Activated CD8-positive, alpha-beta memory T cell treated with anti-CD3 and anti-CD28 coated beads, Interleukin-2, amount 10 ng/mL, durations not matched to agents 7 days and 5 days (primary cell): ENCODE results near the gene PDF. TPM values are rescaled to one million over a fixed set of nuclear protein-coding genes. Genes with fewer than 3 reads are reported as not detected.
"Not testable (repeated sequence)": the region's sequence is repeated elsewhere in the genome, so short reads cannot be mapped to it uniquely, and the experiment has no call there.

Experiments
- ATAC-seq: fragments of 150-1000 bp; cut with Tn5 transposase; one replicate; pipeline ENCODE4 v1.10.0; 2021; ENCODE audit warnings: moderate library complexity
- CTCF ChIA-PET: fragments of 350-600 bp; sonication (Branson Sonifier 250); formaldehyde crosslinking; loops from one replicate; lab custom pipeline; 2021; ENCODE audit warnings: antibody characterized with exemption; lab: Charles Lee
- DNase-seq: peaks from one replicate; pipeline ENCODE4 v3.0.0-alpha.2; 2020
- H3K27ac Mint-ChIP-seq: one replicate; pipeline ENCODE4 v1.8.0; 2021; ENCODE audit warnings: mild to moderate bottlenecking, mixed read lengths
- H3K27me3 Mint-ChIP-seq: one replicate; pipeline ENCODE4 v1.8.0; 2021; ENCODE audit warnings: mixed read lengths
- H3K36me3 Mint-ChIP-seq: one replicate; pipeline ENCODE4 v1.8.0; 2021; ENCODE audit warnings: mild to moderate bottlenecking, mixed read lengths
- H3K4me1 Mint-ChIP-seq: one replicate; pipeline ENCODE4 v1.8.0; 2021; ENCODE audit warnings: mixed read lengths
- H3K4me3 Mint-ChIP-seq: one replicate; pipeline ENCODE4 v1.8.0; 2021; ENCODE audit warnings: mild to moderate bottlenecking, moderate library complexity, mixed read lengths
- H3K9me3 Mint-ChIP-seq: one replicate; pipeline ENCODE4 v1.8.0; 2022; ENCODE audit warnings: low read depth, mixed read lengths
- total RNA-seq, 2 experiments: library from RNA; stranded (reverse); gene quantifications; one replicate each; pipeline ENCODE4 v1.2.3, GENCODE V29; 2021

The PDF gene, protein sequence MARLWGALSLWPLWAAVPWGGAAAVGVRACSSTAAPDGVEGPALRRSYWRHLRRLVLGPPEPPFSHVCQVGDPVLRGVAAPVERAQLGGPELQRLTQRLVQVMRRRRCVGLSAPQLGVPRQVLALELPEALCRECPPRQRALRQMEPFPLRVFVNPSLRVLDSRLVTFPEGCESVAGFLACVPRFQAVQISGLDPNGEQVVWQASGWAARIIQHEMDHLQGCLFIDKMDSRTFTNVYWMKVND
- 10 to 100 TPM; 18.3 to 21.3 TPM for total RNA-seq

GRCh38 chr16:69330286-69331109, at the start of gene PDF:
PDF (minus strand) TSS chr16:69330588; CDS start chr16:69330570, 18 bp downstream.
- peak within 1 kb of the TSS; percentile 85 for H3K27ac Mint-ChIP-seq
- ATAC-seq (peak; percentile 95), DNase-seq (peak; percentile 90)
- H3K36me3 Mint-ChIP-seq = peaks cover 29% of the 10 kb centered on the region
- no peaks in the 10 kb centered on the region for H3K27me3 Mint-ChIP-seq
- H3K9me3 Mint-ChIP-seq = no peaks in the 10 kb centered on the region
- peak within 1 kb of the TSS; percentile 82 for H3K4me3 Mint-ChIP-seq
- CTCF ChIA-PET = interaction anchor here (1.0 to 4.7 kb wide), 6 partner anchors 10 to 99 kb away, joined by 3 to 40 read pairs (median 3); partner anchors contain the start of genes COG8, NIP7 and VPS4A
- peaks cover 52% of the 10 kb centered on the region for H3K4me1 Mint-ChIP-seq

DNA sequence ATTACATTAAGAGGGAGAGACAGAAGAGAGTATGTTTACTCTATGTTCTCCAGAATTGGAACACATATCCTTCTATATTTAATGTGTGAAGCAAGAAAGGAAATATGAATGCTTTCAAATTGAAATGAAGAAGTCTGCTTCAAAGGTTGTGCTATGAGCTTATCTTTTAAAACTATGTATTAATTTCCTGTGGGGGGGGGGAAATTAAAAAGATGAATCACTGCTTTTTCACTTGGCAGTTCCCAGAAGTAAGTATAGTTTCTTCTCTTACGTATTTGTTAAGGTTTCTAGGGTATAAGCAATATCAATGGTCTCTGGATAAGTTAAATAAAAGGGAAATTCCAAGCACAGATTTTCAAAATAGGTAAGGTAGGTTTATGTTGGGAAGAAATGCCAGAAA, 48.4 kb upstream of the PDF start:
- Mint-ChIP-seq H3K9me3 (no peaks in the 10 kb centered on the region), H3K4me3 (no peak overlapping the region), H3K27me3 (no peaks in the 10 kb centered on the region), H3K36me3 (peaks cover 48% of the 10 kb centered on the region), H3K4me1 (peaks cover 25% of the 10 kb centered on the region), H3K27ac (no peak overlapping the region)
- ATAC-seq (no peak), DNase-seq (no peak)
- CTCF ChIA-PET = interaction anchor here (0.8 to 2.8 kb wide), 4 partner anchors 17 to 41 kb away, joined by 3 to 8 read pairs (median 3); no protein-coding TSS in a partner anchor

- Mint-ChIP-seq H3K27ac (peak overlapping the region; percentile 6), H3K4me3 (no peak overlapping the region), H3K9me3 (no peaks in the 10 kb centered on the region), H3K4me1 (peaks cover 22% of the 10 kb centered on the region), H3K36me3 (peaks cover 45% of the 10 kb centered on the region), H3K27me3 (no peaks in the 10 kb centered on the region)
- CTCF ChIA-PET = interaction anchor here (2.8 kb wide), 1 partner anchor 18 kb away, joined by 8 read pairs; no protein-coding TSS in a partner anchor
- no peak for DNase-seq
- ATAC-seq = no peak
Observed at GRCh38 chr16:69378036-69378435, 47.6 kb upstream of the PDF start.

- ATAC-seq = no peak
- no peak for DNase-seq
- Mint-ChIP-seq H3K36me3 (peaks cover 40% of the 10 kb centered on the region), H3K4me3 (no peak overlapping the region), H3K27ac (no peak overlapping the region), H3K27me3 (no peaks in the 10 kb centered on the region), H3K4me1 (peaks cover 16% of the 10 kb centered on the region), H3K9me3 (no peaks in the 10 kb centered on the region)
- CTCF ChIA-PET = no interaction called here
Observed at GRCh38 chr16:69376393-69377059, 46.1 kb upstream of the PDF start.

DNA sequence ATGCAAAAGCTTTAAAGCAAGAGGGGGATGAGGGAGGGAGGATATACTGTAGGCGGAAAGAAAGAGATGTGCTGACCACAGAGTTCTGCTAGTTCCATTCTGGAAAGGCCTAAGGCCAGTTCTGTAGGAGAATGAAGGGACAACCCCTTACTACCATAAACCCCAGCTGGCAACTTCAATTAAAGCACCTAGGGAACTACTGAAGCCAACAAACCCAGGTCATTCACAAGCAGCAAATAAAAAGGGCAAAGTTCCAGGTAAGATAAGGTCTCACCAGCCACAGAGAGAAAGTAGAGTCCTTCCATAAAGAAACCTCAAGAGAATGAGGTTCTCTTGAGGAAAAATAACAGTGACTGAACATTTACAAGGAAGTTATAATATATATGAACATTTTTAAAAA, 42.6 kb upstream of the PDF start:
- Mint-ChIP-seq H3K4me1 (peaks cover 13% of the 10 kb centered on the region), H3K27ac (no peak overlapping the region), H3K36me3 (peaks cover 41% of the 10 kb centered on the region), H3K4me3 (no peak overlapping the region), H3K27me3 (no peaks in the 10 kb centered on the region), H3K9me3 (no peaks in the 10 kb centered on the region)
- ATAC-seq (no peak), DNase-seq (no peak)
- CTCF ChIA-PET = interaction anchor here (1.2 kb wide), 1 partner anchor 23 kb away, joined by 3 read pairs; no protein-coding TSS in a partner anchor

- CTCF ChIA-PET = no interaction called here
Observed at GRCh38 chr16:69371564-69371963, 41.2 kb upstream of the PDF start.

DNA sequence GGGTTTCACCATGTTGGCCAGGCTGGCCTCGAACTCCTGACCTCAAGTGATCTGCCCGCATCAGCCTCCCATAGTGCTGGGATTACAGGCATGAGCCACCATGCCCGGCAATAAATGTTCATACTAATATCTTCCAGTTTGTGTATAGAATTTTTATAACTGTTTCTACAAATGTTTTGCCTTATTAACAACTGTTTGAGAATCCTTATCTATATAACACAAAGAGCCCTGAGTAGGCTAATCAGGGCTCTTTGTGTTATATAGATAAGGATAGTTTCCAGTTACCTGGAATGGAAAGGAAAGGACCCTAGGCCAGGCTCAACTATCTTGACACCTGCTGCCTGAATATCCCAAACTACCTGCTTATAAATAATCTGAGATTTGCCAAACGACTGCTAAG, 38.5 kb upstream of the PDF start:
- ATAC-seq = no peak
- H3K27me3 Mint-ChIP-seq = no peaks in the 10 kb centered on the region
- no peak overlapping the region for H3K4me3 Mint-ChIP-seq
- no peak for DNase-seq
- no peaks in the 10 kb centered on the region for H3K9me3 Mint-ChIP-seq
- peaks cover 53% of the 10 kb centered on the region for H3K36me3 Mint-ChIP-seq
- CTCF ChIA-PET = no interaction called here
- peaks cover 13% of the 10 kb centered on the region for H3K4me1 Mint-ChIP-seq
- no peak overlapping the region for H3K27ac Mint-ChIP-seq

More at GRCh38 chr16:69371564-69371963, 41.2 kb upstream of the PDF start:
- H3K27me3 Mint-ChIP-seq = no peaks in the 10 kb centered on the region
- DNase-seq (no peak), ATAC-seq (no peak)
- peak overlapping the region; percentile 56 for H3K27ac Mint-ChIP-seq
- H3K4me3 Mint-ChIP-seq = no peak overlapping the region
- no peaks in the 10 kb centered on the region for H3K9me3 Mint-ChIP-seq
- H3K4me1 Mint-ChIP-seq = peaks cover 14% of the 10 kb centered on the region
- H3K36me3 Mint-ChIP-seq = peaks cover 46% of the 10 kb centered on the region

DNA sequence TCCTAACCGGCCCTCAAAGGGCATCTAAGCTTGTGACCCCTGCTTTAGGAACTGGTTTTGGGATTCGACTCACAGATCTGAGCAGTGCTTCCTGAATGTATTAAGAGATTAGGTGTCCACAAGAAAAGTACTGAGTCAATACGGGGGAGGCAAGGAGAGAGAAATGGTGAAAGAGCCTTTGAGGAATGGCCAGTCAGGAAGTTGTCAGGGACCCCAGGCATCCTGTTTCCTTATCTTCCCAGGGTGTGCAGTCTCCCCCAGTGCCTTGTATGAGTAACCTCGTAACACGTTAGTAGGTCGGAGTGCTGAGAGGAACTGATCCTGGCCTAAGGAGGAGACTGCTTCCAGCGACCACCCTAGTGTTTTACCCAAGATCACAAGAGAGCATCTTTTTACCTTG, 37.6 kb upstream of the PDF start:
- peaks cover 9% of the 10 kb centered on the region for H3K4me1 Mint-ChIP-seq
- CTCF ChIA-PET = no interaction called here
- DNase-seq = no peak
- H3K27me3 Mint-ChIP-seq = no peaks in the 10 kb centered on the region
- peaks cover 50% of the 10 kb centered on the region for H3K36me3 Mint-ChIP-seq
- H3K27ac Mint-ChIP-seq = no peak overlapping the region
- H3K4me3 Mint-ChIP-seq = no peak overlapping the region
- H3K9me3 Mint-ChIP-seq = no peaks in the 10 kb centered on the region
- ATAC-seq = no peak

GRCh38 chr16:69366431-69366830, 36.0 kb upstream of the PDF start:
- CTCF ChIA-PET = no interaction called here
- Mint-ChIP-seq H3K9me3 (no peaks in the 10 kb centered on the region), H3K27ac (no peak overlapping the region), H3K4me3 (no peak overlapping the region), H3K27me3 (no peaks in the 10 kb centered on the region), H3K36me3 (peaks cover 46% of the 10 kb centered on the region), H3K4me1 (peaks cover 7% of the 10 kb centered on the region)
- no peak for ATAC-seq
- no peak for DNase-seq

- peaks cover 45% of the 10 kb centered on the region for H3K36me3 Mint-ChIP-seq
Observed at GRCh38 chr16:69365901-69366300, 35.5 kb upstream of the PDF start.

GRCh38 chr16:69364088-69364487, 33.7 kb upstream of the PDF start:
- no peak overlapping the region for H3K4me3 Mint-ChIP-seq
- no peak for ATAC-seq
- CTCF ChIA-PET = no interaction called here
- DNase-seq = no peak
- H3K27me3 Mint-ChIP-seq = no peaks in the 10 kb centered on the region
- peaks cover 31% of the 10 kb centered on the region for H3K36me3 Mint-ChIP-seq
- H3K27ac Mint-ChIP-seq = no peak overlapping the region
- peaks cover 4% of the 10 kb centered on the region for H3K4me1 Mint-ChIP-seq
- no peaks in the 10 kb centered on the region for H3K9me3 Mint-ChIP-seq

More at GRCh38 chr16:69365901-69366300, 35.5 kb upstream of the PDF start:
- no peak for ATAC-seq
- no peak for DNase-seq
- CTCF ChIA-PET = no interaction called here
- no peaks in the 10 kb centered on the region for H3K27me3 Mint-ChIP-seq
- no peak overlapping the region for H3K27ac Mint-ChIP-seq
- peaks cover 7% of the 10 kb centered on the region for H3K4me1 Mint-ChIP-seq
- H3K4me3 Mint-ChIP-seq = no peak overlapping the region
- no peaks in the 10 kb centered on the region for H3K9me3 Mint-ChIP-seq

DNA sequence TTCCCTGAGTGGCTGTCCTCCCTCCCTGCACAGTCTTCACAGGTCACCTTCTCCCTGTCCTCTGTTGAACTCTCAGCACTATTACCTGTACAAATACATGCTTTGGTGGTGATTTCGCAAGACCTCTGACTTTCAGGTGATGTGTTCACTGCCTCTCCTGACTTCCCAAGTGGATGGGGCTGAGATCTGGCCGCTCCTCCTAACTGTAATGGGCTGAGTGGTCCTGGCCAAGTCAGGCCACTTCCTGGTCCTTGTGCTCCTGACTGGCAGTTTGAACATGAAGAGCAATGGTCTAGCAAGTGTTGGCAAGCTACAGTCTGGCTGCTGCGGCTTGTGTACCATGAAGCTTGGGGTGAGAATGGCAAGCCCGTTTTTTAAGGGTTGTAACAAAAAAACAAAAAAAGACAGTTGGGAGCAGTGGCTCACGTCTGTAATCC, 32.9 kb upstream of the PDF start:
- peaks cover 29% of the 10 kb centered on the region for H3K36me3 Mint-ChIP-seq
- H3K27me3 Mint-ChIP-seq = no peaks in the 10 kb centered on the region
- CTCF ChIA-PET = no interaction called here
- ATAC-seq = no peak
- H3K4me1 Mint-ChIP-seq = peaks cover 4% of the 10 kb centered on the region
- H3K9me3 Mint-ChIP-seq = no peaks in the 10 kb centered on the region
- DNase-seq = no peak
- H3K27ac Mint-ChIP-seq = no peak overlapping the region
- no peak overlapping the region for H3K4me3 Mint-ChIP-seq

DNA sequence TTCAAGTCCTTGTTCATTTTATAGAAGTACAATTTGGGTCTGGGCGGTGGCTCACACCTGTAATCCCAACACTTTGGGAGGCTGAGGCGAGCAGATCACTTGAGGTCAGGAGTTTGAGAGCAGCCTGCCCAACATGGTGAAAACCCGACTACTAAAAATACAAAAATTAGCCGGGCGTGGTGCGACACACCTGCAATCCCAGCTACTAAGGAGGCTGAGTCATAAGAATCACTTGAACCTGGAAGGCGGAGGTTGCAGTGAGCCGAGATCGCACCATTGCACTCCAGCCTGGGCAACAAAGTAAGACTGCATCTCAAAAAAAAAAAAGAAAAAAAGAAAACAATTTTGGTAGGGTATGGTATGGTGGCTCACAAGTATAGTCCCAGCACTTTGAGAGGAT, 29.7 kb upstream of the PDF start:
- ATAC-seq, H3K4me1 Mint-ChIP-seq, H3K27me3 Mint-ChIP-seq, H3K27ac Mint-ChIP-seq, H3K4me3 Mint-ChIP-seq, CTCF ChIA-PET, DNase-seq, H3K9me3 Mint-ChIP-seq: not testable (repeated sequence)
- H3K36me3 Mint-ChIP-seq = peaks cover 19% of the 10 kb centered on the region
